HepG2 (cell line): ENCODE measurements around the gene RNF13. TPM values are rescaled to one million over a fixed set of nuclear protein-coding genes. Genes with fewer than 3 reads are reported as not detected.

Experiments
- ATAC-seq: fragments of 200-7000 bp; cut with Tn5 transposase; 3 replicates; pipeline ENCODE4 v1.9.1; 2020; ENCODE audit warnings: mild to moderate bottlenecking, moderate library complexity
- BruUV-seq: library from RNA; stranded (reverse); fragments of 400-500 nt; replicated peaks from 2 replicates; lab custom pipeline; 2021; lab: Mats Ljungman, UMichigan
- CTCF ChIA-PET: fragments of 300-600 bp; formaldehyde crosslinking; extraction: SDS; loops from one replicate; lab custom pipeline; 2021; ENCODE audit warnings: low total read pairs, inconsistent platforms, low intra/inter-chr PET ratio; lab: Yijun Ruan, JAX
- POLR2A ChIA-PET: fragments of 350-600 bp; sonication (Branson Sonifier 250); formaldehyde crosslinking; loops from one replicate; lab custom pipeline; 2020; ENCODE audit warnings: antibody characterized with exemption, inconsistent platforms; lab: Yijun Ruan, JAX
- DNase-seq: peaks from one replicate; pipeline ENCODE4 v3.0.0-alpha.2; 2015; ENCODE audit warnings: low spot score
- FAIRE-seq: peaks from 3 replicates; lab custom pipeline; 2011; peaks lifted over from hg19 to GRCh38; lab: Jason Lieb, UNC
- H2AFZ ChIP-seq: one replicate; pipeline ENCODE4 v1.6.1; 2011; ENCODE audit warnings: low read length, inconsistent platforms
- H3K27ac ChIP-seq: fragments of 300-600 bp; 3 replicates; pipeline ENCODE4 v1.8.0; 2011; ENCODE audit warnings: mixed run types, mild to moderate bottlenecking, mixed read lengths, low read length, inconsistent platforms; ENCODE audit not compliant: insufficient read depth; ENCODE audit errors: extremely low read length
- H3K27me3 ChIP-seq, 2 experiments: fragments of 200-600 bp in 1 of 2; 2 replicates in 1 of 2; 3 replicates in 1 of 2; pipeline versions ENCODE4 v1.6.0 to v1.8.0; 2011; ENCODE audit warnings: low read length in 2 of 2, mild to moderate bottlenecking in 2 of 2, moderate library complexity in 2 of 2, inconsistent platforms in 1 of 2; ENCODE audit not compliant: insufficient read depth in 2 of 2, control insufficient read depth in 1 of 2
- H3K36me3 ChIP-seq, 2 experiments: fragments of 200-600 bp in 1 of 2; replicated peaks in 1 of 2; 2 replicates in 1 of 2; 3 replicates in 1 of 2; pipeline versions ENCODE4 v1.5.1 to v1.8.0; 2011; ENCODE audit warnings: low read length in 2 of 2, inconsistent platforms in 1 of 2; ENCODE audit not compliant: insufficient read depth in 2 of 2, control insufficient read depth in 1 of 2
- H3K4me1 ChIP-seq: 2 replicates; pipeline ENCODE4 v1.5.1; 2012; ENCODE audit warnings: low read length, inconsistent platforms; ENCODE audit not compliant: insufficient read depth
- H3K4me2 ChIP-seq: 2 replicates; pipeline ENCODE4 v1.6.0; 2011; ENCODE audit warnings: low read depth, low read length, inconsistent platforms
- H3K4me3 ChIP-seq, 3 experiments: fragments of 200-600 bp in 1 of 3; sonication (generic), shearing (Covaris generic) in 1 of 3; replicated peaks in 1 of 3; 2 replicates each; pipeline ENCODE4 v1.5.1; 2011 to 2016; ENCODE audit warnings: low read length in 3 of 3, inconsistent platforms in 2 of 3, low read depth in 2 of 3, mild to moderate bottlenecking in 2 of 3, control low read depth in 1 of 3, mixed read lengths in 1 of 3; ENCODE audit not compliant: insufficient read depth in 1 of 3
- H3K79me2 ChIP-seq: one replicate; pipeline ENCODE4 v1.6.1; 2011; ENCODE audit warnings: low read length, inconsistent platforms; ENCODE audit not compliant: insufficient read depth
- H3K9ac ChIP-seq: 2 replicates; pipeline ENCODE4 v1.6.0; 2011; ENCODE audit warnings: mild to moderate bottlenecking, low read depth, low read length, inconsistent platforms; ENCODE audit not compliant: insufficient read depth
- H3K9me3 ChIP-seq: 2 replicates; pipeline ENCODE4 v1.5.1; 2012; ENCODE audit warnings: mild to moderate bottlenecking, low read length
- H4K20me1 ChIP-seq: 2 replicates; pipeline ENCODE4 v1.6.0; 2011; ENCODE audit warnings: inconsistent platforms, mild to moderate bottlenecking, low read length, moderate library complexity; ENCODE audit not compliant: insufficient read depth
- CC2D1A ChIP-seq: sonication (generic); formaldehyde crosslinking; IDR thresholded peaks from 2 replicates; pipeline ENCODE4 v1.8.1; 2023; ENCODE audit warnings: mild to moderate bottlenecking, missing genetic modification reagents
- EED ChIP-seq: sonication (generic); formaldehyde crosslinking; IDR thresholded peaks from 2 replicates; pipeline ENCODE4 v1.5.0; 2020; ENCODE audit warnings: mild to moderate bottlenecking, missing genetic modification reagents
- FOXA1 ChIP-seq, 2 experiments: fragments of 450-650 bp in 1 of 2; sonication (generic) in 1 of 2; formaldehyde crosslinking in 1 of 2; IDR thresholded peaks; 2 replicates each; pipeline versions ENCODE4 v1.4.0 to v1.6.1; 2016 to 2020; ENCODE audit warnings: missing genetic modification reagents in 1 of 2
- MBNL3 ChIP-seq: fragments of 250-450 bp; sonication (Bioruptor Pico); conservative IDR thresholded peaks from 2 replicates; pipeline ENCODE4 v1.8.0; 2022; ENCODE audit warnings: mild to moderate bottlenecking, inconsistent platforms
- MNT ChIP-seq: fragments of 450-650 bp; IDR thresholded peaks from 2 replicates; pipeline ENCODE4 v1.6.1; 2016
- MTF1 ChIP-seq: sonication (generic); formaldehyde crosslinking; IDR thresholded peaks from 2 replicates; pipeline ENCODE4 v1.5.0; 2020; ENCODE audit warnings: missing genetic modification reagents
- SP5 ChIP-seq: IDR thresholded peaks from 2 replicates; pipeline ENCODE4 v1.6.1; 2016; ENCODE audit warnings: low read depth, borderline replicate concordance
- TRIM22 ChIP-seq: fragments of 450-650 bp; IDR thresholded peaks from 2 replicates; pipeline ENCODE4 v1.6.1; 2017
- ZBTB46 ChIP-seq: sonication (generic); formaldehyde crosslinking; IDR thresholded peaks from 2 replicates; pipeline ENCODE4 v1.4.0; 2020; ENCODE audit warnings: mild to moderate bottlenecking, missing genetic modification reagents, borderline replicate concordance
- ZNF17 ChIP-seq: sonication (generic); formaldehyde crosslinking; IDR thresholded peaks from 2 replicates; pipeline ENCODE4 v1.5.0; 2020; ENCODE audit warnings: mild to moderate bottlenecking, missing genetic modification reagents
- ZNF878 ChIP-seq: sonication (generic); formaldehyde crosslinking; IDR thresholded peaks from 2 replicates; pipeline ENCODE4 v1.8.1; 2023; ENCODE audit warnings: mild to moderate bottlenecking, missing genetic modification reagents, moderate library complexity
- WGBS: methylation state at CpG from one replicate; pipeline ENCODE4 v1.1.6; 2017; ENCODE audit warnings: low lambda C conversion rate; 5-methylcytosine and 5-hydroxymethylcytosine counted together
- in situ Hi-C: cut with HindIII; loops from 2 replicates; pipeline ENCODE4 v1.10.0; 2017; ENCODE audit warnings: low pct_unique_long_range_greater_than_20kb; ENCODE audit not compliant: extremely low pct_ligation_motif_present
- intact Hi-C: fragments of 100-400 bp; cut with micrococcal nuclease; formaldehyde crosslinking; loops from one replicate; pipeline ENCODE4 v1.10.0; 2022; ENCODE audit not compliant: unreplicated experiment
- polyA plus RNA-seq, 8 experiments: library from polyadenylated mRNA; depleted of rRNA in 3 of 8; stranded (reverse) in 7 of 8; unstranded in 1 of 8; fragments of >200 nt; fragmentation: Illumina TruSeq in 4 of 8; extraction: Trizol in 4 of 8; gene quantifications; 2 replicates each; pipeline versions ENCODE4 v1.2.1 to v1.2.3, GENCODE V29; 2011 to 2016; ENCODE audit warnings: low read depth in 4 of 8, missing spikeins in 1 of 8, mixed read lengths in 1 of 8; ENCODE audit not compliant: insufficient read depth in 1 of 8
- total RNA-seq, 5 experiments: library from RNA; depleted of rRNA; stranded (reverse); fragments of >200 nt; fragmentation: Illumina TruSeq; extraction: Trizol; gene quantifications; 2 replicates each; pipeline ENCODE4 v1.2.3, GENCODE V29; 2016; ENCODE audit warnings: low read depth in 1 of 5

Gene RNF13
- total and polyA plus RNA-seq, 2 of the 13 experiments (the other 11 are each of a cell fraction or from before 2014, with no cell fraction given) = 39.8 to 46.0 TPM

- no peak for FAIRE-seq
- DNase-seq = no peak
- no peaks in the 10 kb centered on the region; a peak in 1 of 5 replicates for H3K27me3 ChIP-seq
- H3K9ac ChIP-seq = no peak overlapping the region
- ATAC-seq = no peak
- in situ Hi-C loops (no loop called here), intact Hi-C loops (no loop called here)
- H3K79me2 ChIP-seq = no peaks in the 10 kb centered on the region
- H3K36me3 ChIP-seq = no peaks in the 10 kb centered on the region
- no peak overlapping the region for H3K4me2 ChIP-seq
- no TSS peak for BruUV-seq
- no peaks in the 10 kb centered on the region for H4K20me1 ChIP-seq
- H3K9me3 ChIP-seq = peaks cover 7% of the 10 kb centered on the region
- H3K4me1 ChIP-seq = peaks cover 5% of the 10 kb centered on the region; the same call in 1 of the 2 replicates
- WGBS = 25% methylated on average over 2 of the region's 2 CpGs
- no peak overlapping the region for H3K4me3 ChIP-seq
- no peak for TF ChIP-seq FOXA1 (IDR thresholded peaks at IDR 0.05)
- TF ChIP-seq FOXA1 (CRISPR knock-in tag; IDR thresholded peaks at IDR 0.05) = no peak
- no peak for TF ChIP-seq ZNF17 (CRISPR knock-in tag)
- no peak for TF ChIP-seq ZBTB46
- no peak for TF ChIP-seq MBNL3
- TF ChIP-seq MNT = no peak
- TF ChIP-seq ZNF878 (CRISPR knock-in tag) = no peak
- TF ChIP-seq EED (CRISPR knock-in tag) = no peak
- TF ChIP-seq MTF1 (CRISPR knock-in tag) = no peak
- TF ChIP-seq SP5 (CRISPR knock-in tag) = no peak
- no peak for TF ChIP-seq CC2D1A (CRISPR knock-in tag)
- TF ChIP-seq TRIM22 = no peak
- POLR2A ChIA-PET = no interaction called here
- no peak overlapping the region for H2AFZ ChIP-seq
- CTCF ChIA-PET = no interaction called here
- no peak overlapping the region for H3K27ac ChIP-seq
Observed at GRCh38 chr3:149989307-149989706, 176.3 kb downstream of the RNF13 start.
